ENCODE measurements around the gene DIP2B. TPM values are rescaled to one million over a fixed set of nuclear protein-coding genes. Genes with fewer than 3 reads are reported as not detected.

Gene DIP2B
- polyA plus RNA-seq, 2 of the 4 experiments (the other 2 are of a cell fraction), result 16.9 to 29.3 TPM

- CTCF ChIA-PET, result interaction anchor here (0.7 to 1.9 kb wide), 6 partner anchors 14 to 70 kb away, joined by 3 to 5 read pairs (median 4); partner anchors contain the start of gene DIP2B
- POLR2A ChIA-PET, result no interaction called here
- H3K4me2 ChIP-seq, result peak overlapping the region; percentile 66
- TF ChIP-seq KDM5A (IDR thresholded peaks at IDR 0.05) (no peak), CEBPB (IDR thresholded peaks at IDR 0.05) (0 out of 4 replicates have a peak, but pooled peaks of 1 of the 2 experiments have one; percentile 13), CHD4 (IDR thresholded peaks at IDR 0.05; ENCODE audit: borderline replicate concordance) (no peak)
- FAIRE-seq, result no peak
- no peaks in the 10 kb centered on the region for H3K9me3 ChIP-seq
- no peak for DNase-seq (ENCODE audit: low read depth in 1 of 2, low spot score in 1 of 2)
- 42% methylated on average over 4 of the region's 4 CpGs for WGBS (ENCODE audit: missing lambda C conversion rate)
- no peak overlapping the region for H3K4me3 ChIP-seq
- H3K4me1 ChIP-seq, result peaks cover 81% of the 10 kb centered on the region
- ATAC-seq, result peak; percentile 14 to 47; a peak in 3 of 6 replicates
- H3K27ac ChIP-seq, result peak overlapping the region; percentile 85 to 91
These were observed 63.7 kb downstream of the DIP2B start for GRCh38 chr12:50568338-50569091.

GRCh38 chr12:50569321-50569720 is 64.5 kb downstream of the DIP2B start:
- peak overlapping the region; percentile 66 for H3K4me2 ChIP-seq
- H3K4me3 ChIP-seq, result no peak overlapping the region
- peak in 1 of 2 experiments; percentile 51; a peak in 3 of 6 replicates for ATAC-seq
- POLR2A ChIA-PET, result no interaction called here
- CTCF ChIA-PET, result interaction anchor here (1.4 kb wide), 1 partner anchor 33 kb away, joined by 5 read pairs; no protein-coding TSS in a partner anchor
- DNase-seq (ENCODE audit: low read depth in 1 of 2, low spot score in 1 of 2), result no peak
- TF ChIP-seq ZNF302 (CRISPR knock-in tag; IDR thresholded peaks at IDR 0.05) (no peak), HES2 (IDR thresholded peaks at IDR 0.05) (no peak), KDM5A (IDR thresholded peaks at IDR 0.05) (no peak), TP53 (CRISPR knock-in tag; IDR thresholded peaks at IDR 0.05) (no peak), CHD2 (IDR thresholded peaks at IDR 0.05; ENCODE audit: low read length, partially characterized antibody) (no peak), RCOR1 (IDR thresholded peaks at IDR 0.05; ENCODE audit: low read depth, low read length) (no peak), EHF (CRISPR knock-in tag; IDR thresholded peaks at IDR 0.05) (no peak), MYC (IDR thresholded peaks at IDR 0.05; ENCODE audit: borderline replicate concordance, low read length) (no peak)
- TF ChIP-seq, protein P1, sequence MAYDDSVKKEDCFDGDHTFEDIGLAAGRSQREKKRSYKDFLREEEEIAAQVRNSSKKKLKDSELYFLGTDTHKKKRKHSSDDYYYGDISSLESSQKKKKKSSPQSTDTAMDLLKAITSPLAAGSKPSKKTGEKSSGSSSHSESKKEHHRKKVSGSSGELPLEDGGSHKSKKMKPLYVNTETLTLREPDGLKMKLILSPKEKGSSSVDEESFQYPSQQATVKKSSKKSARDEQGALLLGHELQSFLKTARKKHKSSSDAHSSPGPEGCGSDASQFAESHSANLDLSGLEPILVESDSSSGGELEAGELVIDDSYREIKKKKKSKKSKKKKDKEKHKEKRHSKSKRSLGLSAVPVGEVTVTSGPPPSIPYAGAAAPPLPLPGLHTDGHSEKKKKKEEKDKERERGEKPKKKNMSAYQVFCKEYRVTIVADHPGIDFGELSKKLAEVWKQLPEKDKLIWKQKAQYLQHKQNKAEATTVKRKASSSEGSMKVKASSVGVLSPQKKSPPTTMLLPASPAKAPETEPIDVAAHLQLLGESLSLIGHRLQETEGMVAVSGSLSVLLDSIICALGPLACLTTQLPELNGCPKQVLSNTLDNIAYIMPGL (CRISPR knock-in tag; IDR thresholded peaks at IDR 0.05; ENCODE audit: borderline replicate concordance), result no peak
- TF ChIP-seq, protein P2, sequence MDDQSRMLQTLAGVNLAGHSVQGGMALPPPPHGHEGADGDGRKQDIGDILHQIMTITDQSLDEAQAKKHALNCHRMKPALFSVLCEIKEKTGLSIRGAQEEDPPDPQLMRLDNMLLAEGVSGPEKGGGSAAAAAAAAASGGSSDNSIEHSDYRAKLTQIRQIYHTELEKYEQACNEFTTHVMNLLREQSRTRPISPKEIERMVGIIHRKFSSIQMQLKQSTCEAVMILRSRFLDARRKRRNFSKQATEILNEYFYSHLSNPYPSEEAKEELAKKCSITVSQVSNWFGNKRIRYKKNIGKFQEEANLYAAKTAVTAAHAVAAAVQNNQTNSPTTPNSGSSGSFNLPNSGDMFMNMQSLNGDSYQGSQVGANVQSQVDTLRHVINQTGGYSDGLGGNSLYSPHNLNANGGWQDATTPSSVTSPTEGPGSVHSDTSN (IDR thresholded peaks at IDR 0.05), result no peak
- H3K9me3 ChIP-seq, result no peaks in the 10 kb centered on the region
- H3K4me1 ChIP-seq, result peaks cover 83% of the 10 kb centered on the region
- FAIRE-seq, result no peak
- WGBS (ENCODE audit: missing lambda C conversion rate), result 33% methylated on average over 2 of the region's 2 CpGs
- H3K27ac ChIP-seq, result peak overlapping the region; percentile 85 to 91

DNA sequence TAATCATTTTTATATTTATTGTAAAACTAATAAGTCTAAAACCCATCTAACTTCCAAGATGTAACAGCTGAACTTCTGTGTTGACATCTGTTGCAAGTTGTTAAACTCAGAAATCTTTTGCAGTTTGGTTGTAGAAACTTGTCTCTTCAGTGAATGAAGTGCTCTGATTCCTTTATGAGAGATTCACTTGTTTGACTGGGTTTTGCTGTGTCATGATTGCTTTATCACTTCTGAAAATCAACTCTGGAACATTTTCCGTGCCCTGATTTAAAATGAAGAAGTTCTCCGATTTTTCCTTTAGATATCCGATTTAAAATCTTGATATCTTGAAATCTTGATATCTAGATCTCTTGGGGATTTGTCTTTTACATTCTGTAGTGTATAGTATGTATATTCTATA is 65.1 kb downstream of the DIP2B start:
- no peak for ATAC-seq
- POLR2A ChIA-PET, result no interaction called here
- H3K4me2 ChIP-seq, result peak overlapping the region; percentile 66
- H3K9me3 ChIP-seq, result no peaks in the 10 kb centered on the region
- CTCF ChIA-PET, result no interaction called here
- 11% methylated on average over 3 of the region's 3 CpGs for WGBS (ENCODE audit: missing lambda C conversion rate)
- TF ChIP-seq CHD2 (IDR thresholded peaks at IDR 0.05; ENCODE audit: low read length, partially characterized antibody), result no peak
- TF ChIP-seq MAFK (IDR thresholded peaks at IDR 0.05; ENCODE audit: partially characterized antibody), result peak; percentile 96
- no peak for TF ChIP-seq RCOR1 (IDR thresholded peaks at IDR 0.05; ENCODE audit: low read depth, low read length)
- TF ChIP-seq CBX2 (IDR thresholded peaks at IDR 0.05; ENCODE audit: borderline replicate concordance, low read depth), result no peak
- no peak for TF ChIP-seq ATOH8 (CRISPR knock-in tag; IDR thresholded peaks at IDR 0.05; ENCODE audit: low read depth)
- TF ChIP-seq GATA3 (IDR thresholded peaks at IDR 0.05; ENCODE audit: borderline replicate concordance), result peak; percentile 64; the same call in 1 of the 2 replicates
- peak; percentile 90 for TF ChIP-seq NFE2L2 (conservative IDR thresholded peaks at IDR 0.05; ENCODE audit: low read length)
- FAIRE-seq, result no peak
- DNase-seq (ENCODE audit: low read depth in 1 of 2, low spot score in 1 of 2), result peak in 1 of 2 experiments; percentile 61
- H3K27ac ChIP-seq, result peak overlapping the region; percentile 85 to 91
- no peak overlapping the region for H3K4me3 ChIP-seq
- H3K4me1 ChIP-seq, result peaks cover 85% of the 10 kb centered on the region

All from A549 (cell line).